Measurements from ENCODE around the gene ABCC1. TPM values are rescaled to one million over a fixed set of nuclear protein-coding genes. Genes with fewer than 3 reads are reported as not detected.

ABCC1 gene
- total and polyA plus RNA-seq, 12 donors = 6.1 to 32.8 (median 21.6) TPM

- no peak overlapping the region for H3K27ac ChIP-seq
- peaks cover 0 to 1% (median 0%) of the 10 kb centered on the region in 9 donors for H3K4me1 ChIP-seq
- no peaks in the 10 kb centered on the region for H3K27me3 ChIP-seq
- peaks cover 0 to 97% (median 52%) of the 10 kb centered on the region in 9 donors for H3K36me3 ChIP-seq
- TF ChIP-seq CTCF (IDR thresholded peaks at IDR 0.05) = no peak
- no peak for ATAC-seq
- WGBS, 2 donors = 97 to 98% methylated on average over 10 of the region's 10 CpGs
- H3K4me3 ChIP-seq = no peak overlapping the region
- intact Hi-C loops (cut with DNase I) = loop anchor here in 2 of 10 donors (5.0 to 10.0 kb wide), 2 partner anchors 264 to 362 kb away; no protein-coding TSS in a partner anchor
- H3K9me3 ChIP-seq = no peaks in the 10 kb centered on the region
- DNase-seq = no peak
Observed at GRCh38 chr16:16139061-16139460, 189.6 kb downstream of the ABCC1 start.

- intact Hi-C loops (cut with DNase I) = loop anchor here in 2 of 10 donors (5.0 to 10.0 kb wide), 2 partner anchors 265 to 363 kb away; no protein-coding TSS in a partner anchor
- ATAC-seq (no peak), DNase-seq (no peak)
- Histone ChIP-seq H3K36me3 (peaks cover 0 to 94% (median 45%) of the 10 kb centered on the region in 9 donors), H3K4me1 (peaks cover 0 to 3% (median 0%) of the 10 kb centered on the region in 9 donors), H3K4me3 (no peak overlapping the region), H3K27ac (no peak overlapping the region), H3K27me3 (no peaks in the 10 kb centered on the region), H3K9me3 (no peaks in the 10 kb centered on the region)
- no peak for TF ChIP-seq CTCF (IDR thresholded peaks at IDR 0.05)
- 93 to 94% methylated on average over 7 of the region's 7 CpGs for WGBS, 2 donors
Observed at GRCh38 chr16:16139806-16140205, 190.4 kb downstream of the ABCC1 start.

- WGBS, 2 donors = 83 to 85% methylated on average over 4 of the region's 4 CpGs
- no peak for DNase-seq
Observed at GRCh38 chr16:16140537-16140936, 191.1 kb downstream of the ABCC1 start.

GRCh38 chr16:16141141-16141540, 191.7 kb downstream of the ABCC1 start:
- intact Hi-C loops (cut with DNase I) = no loop called here

More at GRCh38 chr16:16140537-16140936, 191.1 kb downstream of the ABCC1 start:
- H3K4me1 ChIP-seq = peaks cover 0 to 3% (median 0%) of the 10 kb centered on the region in 9 donors
- no peak overlapping the region for H3K27ac ChIP-seq
- peaks cover 0 to 91% (median 38%) of the 10 kb centered on the region in 9 donors for H3K36me3 ChIP-seq
- intact Hi-C loops (cut with DNase I) = no loop called here
- no peaks in the 10 kb centered on the region for H3K27me3 ChIP-seq
- H3K9me3 ChIP-seq = no peaks in the 10 kb centered on the region
- TF ChIP-seq CTCF (IDR thresholded peaks at IDR 0.05) = no peak
- no peak overlapping the region for H3K4me3 ChIP-seq
- no peak for ATAC-seq

More at GRCh38 chr16:16141141-16141540, 191.7 kb downstream of the ABCC1 start:
- no peak for ATAC-seq
- WGBS, 2 donors = 97 to 98% methylated on average over 11 of the region's 11 CpGs
- peaks cover 0 to 3% (median 0%) of the 10 kb centered on the region in 9 donors for H3K4me1 ChIP-seq
- peaks cover 0 to 90% (median 37%) of the 10 kb centered on the region in 9 donors for H3K36me3 ChIP-seq
- no peak for DNase-seq
- no peaks in the 10 kb centered on the region for H3K27me3 ChIP-seq
- H3K27ac ChIP-seq = no peak overlapping the region
- no peak for TF ChIP-seq CTCF (IDR thresholded peaks at IDR 0.05)
- no peaks in the 10 kb centered on the region for H3K9me3 ChIP-seq
- H3K4me3 ChIP-seq = no peak overlapping the region
